Gastroesophageal sphincter (tissue), 4 donors: Measurements from ENCODE around the gene TCF4. TPM values are rescaled to one million over a fixed set of nuclear protein-coding genes. Genes with fewer than 3 reads are reported as not detected.

Source experiments
- ATAC-seq: fragments of 150-250 bp; one replicate; pipeline ENCODE4 v1.9.1; 2016; ENCODE audit warnings: mild to moderate bottlenecking, moderate library complexity
- H3K27ac ChIP-seq, 4 donors: fragments of 200-600 bp; sonication (generic) in 3 of 4; 1 replicate in 3 of 4; 2 replicates in 1 of 4; pipeline ENCODE4 v1.5.1; 2016 to 2019
- H3K27me3 ChIP-seq: fragments of 200-600 bp; sonication (generic); one replicate; pipeline ENCODE4 v1.5.1; 2019
- H3K36me3 ChIP-seq, 2 donors: fragments of 200-600 bp; sonication (generic); one replicate each; pipeline ENCODE4 v1.5.1; 2019; ENCODE audit warnings: control low read depth in 1 of 2
- H3K4me1 ChIP-seq, 3 donors: fragments of 200-600 bp; sonication (generic); 1 replicate in 2 of 3; 2 replicates in 1 of 3; pipeline ENCODE4 v1.5.1; 2016 to 2019; ENCODE audit warnings: control low read depth in 2 of 3
- H3K4me3 ChIP-seq, 2 donors: fragments of 200-600 bp; sonication (generic); one replicate each; pipeline ENCODE4 v1.5.1; 2019; ENCODE audit warnings: mild to moderate bottlenecking in 1 of 2, moderate library complexity in 1 of 2
- H3K9me3 ChIP-seq, 3 donors: fragments of 200-600 bp; sonication (generic); one replicate each; pipeline ENCODE4 v1.5.1; 2017 to 2019; ENCODE audit warnings: control low read depth in 2 of 3
- CTCF ChIP-seq, 4 experiments: fragments of 200-600 bp in 2 of 4; fragments of 450-650 bp in 2 of 4; sonication (generic) in 1 of 4; IDR thresholded peaks; one replicate each; pipeline ENCODE4 v1.5.1; 2017 to 2019; ENCODE audit warnings: antibody characterized with exemption in 4 of 4, mild to moderate bottlenecking in 2 of 4, moderate library complexity in 2 of 4
- EP300 ChIP-seq: sonication (generic); formaldehyde crosslinking; IDR thresholded peaks from one replicate; pipeline ENCODE4 v1.6.1; 2017; ENCODE audit warnings: antibody characterized with exemption, mild to moderate bottlenecking
- POLR2A ChIP-seq, 2 donors: fragments of 450-650 bp; IDR thresholded peaks; one replicate each; pipeline ENCODE4 v1.6.1; 2017; ENCODE audit warnings: antibody characterized with exemption in 2 of 2, mild to moderate bottlenecking in 2 of 2, moderate library complexity in 1 of 2
- POLR2AphosphoS5 ChIP-seq: sonication (generic); formaldehyde crosslinking; IDR thresholded peaks from one replicate; pipeline ENCODE4 v1.6.1; 2017; ENCODE audit warnings: antibody characterized with exemption
- WGBS, 2 donors: methylation state at CpG; one replicate each; pipeline ENCODE4 v1.1.5; 2018; ENCODE audit warnings: low coverage in 1 of 2; 5-methylcytosine and 5-hydroxymethylcytosine counted together
- total RNA-seq, 4 donors: library from RNA; depleted of rRNA; stranded (reverse); fragments of >200 nt; gene quantifications; one replicate each; pipeline ENCODE4 v1.1.0, GENCODE V29; 2016

Gene TCF4
- total RNA-seq, 4 donors from 2014 or later: 64.1 to 87.6 (median 76.2) TPM

DNA sequence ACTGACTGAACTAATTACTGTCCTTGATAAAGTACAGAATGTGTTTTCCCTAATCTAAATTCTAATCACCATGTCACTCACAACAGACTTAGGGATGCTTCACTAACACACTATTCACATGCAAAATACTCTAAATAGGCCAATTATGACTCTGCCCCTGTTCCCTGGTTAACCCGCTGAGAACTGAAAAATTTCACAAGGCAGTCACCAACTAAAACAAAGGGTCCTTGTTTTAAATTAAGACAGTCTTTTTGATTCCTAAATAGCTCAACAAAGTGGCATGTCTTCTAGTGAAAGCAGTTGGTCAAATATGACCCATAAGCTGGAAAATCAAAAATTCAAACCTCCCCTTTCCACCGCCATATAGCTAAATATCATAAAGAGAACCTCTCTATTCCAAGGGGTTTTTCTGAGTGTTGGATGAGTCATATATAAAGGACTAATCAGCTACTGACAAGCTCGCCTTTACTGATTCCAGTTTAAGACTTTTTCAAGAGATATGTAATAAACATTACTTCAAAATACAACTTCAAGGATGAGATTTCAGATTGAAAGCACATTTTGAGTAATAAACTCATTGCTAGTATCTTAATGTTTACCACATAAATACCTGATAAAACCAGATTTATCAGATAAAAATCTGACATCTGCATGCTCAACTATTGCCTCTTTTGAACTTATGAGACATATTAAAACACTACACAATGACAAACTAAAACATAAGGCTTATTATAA is 235.8 kb downstream of the TCF4 start:
- no peaks in the 10 kb centered on the region for H3K36me3 ChIP-seq
- 79 to 88% methylated on average over 3 of the region's 3 CpGs for WGBS, 2 donors
- no peak for ATAC-seq
- no peaks in the 10 kb centered on the region for H3K27me3 ChIP-seq
- no peak overlapping the region for H3K4me3 ChIP-seq
- no peak overlapping the region for H3K27ac ChIP-seq
- TF ChIP-seq EP300 (no peak), CTCF (IDR thresholded peaks at IDR 0.05) (no peak), POLR2A (IDR thresholded peaks at IDR 0.05) (no peak), POLR2AphosphoS5 (no peak)
- no peaks in the 10 kb centered on the region for H3K9me3 ChIP-seq
- H3K4me1 ChIP-seq: no peaks in the 10 kb centered on the region

GRCh38 chr18:55351241-55351691 is 236.7 kb downstream of the TCF4 start:
- 52 to 66% methylated on average over 6 of the region's 6 CpGs for WGBS, 2 donors
- no peaks in the 10 kb centered on the region for H3K36me3 ChIP-seq
- H3K4me3 ChIP-seq: no peak overlapping the region
- H3K27me3 ChIP-seq: no peaks in the 10 kb centered on the region
- no peaks in the 10 kb centered on the region for H3K4me1 ChIP-seq
- no peak for TF ChIP-seq POLR2AphosphoS5
- TF ChIP-seq EP300: no peak
- TF ChIP-seq CTCF (IDR thresholded peaks at IDR 0.05): no peak
- no peak for TF ChIP-seq POLR2A (IDR thresholded peaks at IDR 0.05)
- H3K9me3 ChIP-seq: no peaks in the 10 kb centered on the region
- peak overlapping the region in 2 of 4 donors; percentile 13 to 17 for H3K27ac ChIP-seq
- no peak for ATAC-seq

GRCh38 chr18:55349685-55350084 is 238.3 kb downstream of the TCF4 start:
- TF ChIP-seq POLR2AphosphoS5 (no peak), EP300 (no peak), CTCF (IDR thresholded peaks at IDR 0.05) (no peak), POLR2A (IDR thresholded peaks at IDR 0.05) (no peak)

DNA sequence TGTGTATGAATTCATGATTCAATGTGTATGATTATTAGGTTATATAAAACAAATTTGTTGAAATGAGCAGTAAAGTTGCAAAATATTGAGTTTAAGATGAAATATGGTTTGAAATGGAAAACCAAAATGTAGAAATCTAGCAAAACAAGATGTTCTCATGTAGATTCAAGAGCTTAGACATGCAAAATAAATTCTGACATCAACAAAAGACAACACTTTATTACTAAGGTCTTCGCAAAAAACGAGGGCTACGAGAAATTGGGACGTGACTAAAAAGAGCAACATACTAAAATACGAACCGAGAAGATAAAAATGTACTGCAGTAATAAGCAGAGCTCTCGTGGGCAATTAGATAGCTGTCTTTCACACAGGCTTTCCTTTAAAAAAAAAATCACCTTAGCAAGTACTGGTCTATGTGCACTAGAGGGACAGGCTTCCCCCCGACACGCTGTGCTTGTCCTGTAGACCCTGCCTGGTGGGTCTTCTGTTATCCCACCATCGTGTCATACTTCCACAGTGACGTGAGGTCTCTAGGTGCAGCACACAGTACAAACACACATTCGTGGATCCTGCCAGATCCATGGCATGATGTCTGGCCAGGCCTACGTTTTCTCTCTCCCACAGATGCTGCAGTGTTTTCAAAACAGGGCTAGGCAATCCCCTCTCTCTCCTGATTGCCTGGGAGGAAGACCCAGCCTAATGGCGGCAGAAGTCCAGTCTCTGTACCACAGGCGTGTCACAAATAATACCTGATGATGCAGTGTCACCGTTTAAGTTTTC is 240.8 kb downstream of the TCF4 start:
- Histone ChIP-seq H3K9me3 (no peaks in the 10 kb centered on the region), H3K27ac (peak overlapping the region in 1 of 4 donors; percentile 19), H3K4me3 (no peak overlapping the region), H3K27me3 (no peaks in the 10 kb centered on the region), H3K4me1 (no peaks in the 10 kb centered on the region), H3K36me3 (no peaks in the 10 kb centered on the region)
- WGBS, 2 donors: 82 to 85% methylated on average over 12 to 15 of the region's 16 CpGs
- no peak for ATAC-seq
- no peak for TF ChIP-seq EP300
- TF ChIP-seq CTCF (IDR thresholded peaks at IDR 0.05): no peak
- no peak for TF ChIP-seq POLR2AphosphoS5
- no peak for TF ChIP-seq POLR2A (IDR thresholded peaks at IDR 0.05)

More at GRCh38 chr18:55349685-55350084, 238.3 kb downstream of the TCF4 start:
- ATAC-seq: no peak
- Histone ChIP-seq H3K4me3 (no peak overlapping the region), H3K27ac (no peak overlapping the region), H3K27me3 (no peaks in the 10 kb centered on the region), H3K4me1 (no peaks in the 10 kb centered on the region), H3K9me3 (no peaks in the 10 kb centered on the region), H3K36me3 (no peaks in the 10 kb centered on the region)
- WGBS, 2 donors: 43 to 46% methylated on average over 1 of the region's 1 CpG
